ENCODE results near the gene TPM3. TPM values are rescaled to one million over a fixed set of nuclear protein-coding genes. Genes with fewer than 3 reads are reported as not detected.
"Not testable (repeated sequence)": the region's sequence is repeated elsewhere in the genome, so short reads cannot be mapped to it uniquely, and the experiment has no call there.

TPM3 gene
- total and polyA plus RNA-seq, 8 donors, result 32.7 to 364 (median 209) TPM

- H3K36me3 ChIP-seq, result peaks cover 70 to 100% (median 100%) of the 10 kb centered on the region in 4 donors
- WGBS, 5 donors, result 90 to 95% (median 92%) methylated on average over 6 of the region's 6 CpGs
- no peak for TF ChIP-seq POLR2AphosphoS5 (IDR thresholded peaks at IDR 0.05)
- no peak for TF ChIP-seq EP300 (IDR thresholded peaks at IDR 0.05)
- no peak for TF ChIP-seq CTCF (IDR thresholded peaks at IDR 0.05)
- no peak for TF ChIP-seq POLR2A (IDR thresholded peaks at IDR 0.05)
These were observed 46.1 kb upstream of the TPM3 start for GRCh38 chr1:154237880-154238506.

GRCh38 chr1:154237435-154237834, 45.5 kb upstream of the TPM3 start:
- H3K4me1 ChIP-seq, result peaks cover 0 to 16% (median 3%) of the 10 kb centered on the region in 4 donors
- H3K27me3 ChIP-seq, result no peaks in the 10 kb centered on the region
- DNase-seq, result no peak
- intact Hi-C loops (cut with DNase I; ENCODE audit: low total_unique reads), result no loop called here
- H3K36me3 ChIP-seq, result peaks cover 69 to 100% (median 100%) of the 10 kb centered on the region in 4 donors
- WGBS, 5 donors, result 82 to 94% (median 86%) methylated on average over 2 of the region's 2 CpGs
- TF ChIP-seq POLR2A (IDR thresholded peaks at IDR 0.05) (no peak), EP300 (IDR thresholded peaks at IDR 0.05) (no peak), CTCF (IDR thresholded peaks at IDR 0.05) (no peak), POLR2AphosphoS5 (IDR thresholded peaks at IDR 0.05) (no peak)
- H3K9me3 ChIP-seq, result no peaks in the 10 kb centered on the region
- H3K4me3 ChIP-seq, result no peak overlapping the region
- H3K27ac ChIP-seq, result no peak overlapping the region

More at GRCh38 chr1:154237880-154238506, 46.1 kb upstream of the TPM3 start:
- H3K9me3 ChIP-seq, result no peaks in the 10 kb centered on the region
- H3K27ac ChIP-seq, result no peak overlapping the region
- peaks cover 0 to 16% (median 3%) of the 10 kb centered on the region in 4 donors for H3K4me1 ChIP-seq
- no peaks in the 10 kb centered on the region for H3K27me3 ChIP-seq
- no peak for DNase-seq
- H3K4me3 ChIP-seq, result no peak overlapping the region
- intact Hi-C loops (cut with DNase I; ENCODE audit: low total_unique reads), result no loop called here

GRCh38 chr1:154236855-154237254, 45.0 kb upstream of the TPM3 start:
- no peak for TF ChIP-seq POLR2AphosphoS5 (IDR thresholded peaks at IDR 0.05)
- TF ChIP-seq CTCF (IDR thresholded peaks at IDR 0.05), result no peak
- TF ChIP-seq POLR2A (IDR thresholded peaks at IDR 0.05), result no peak
- 58 to 80% (median 67%) methylated on average over 4 of the region's 4 CpGs for WGBS, 5 donors
- no peaks in the 10 kb centered on the region for H3K27me3 ChIP-seq
- no peak for DNase-seq
- intact Hi-C loops (cut with DNase I; ENCODE audit: low total_unique reads), result no loop called here
- H3K36me3 ChIP-seq, result peaks cover 63 to 100% (median 100%) of the 10 kb centered on the region in 4 donors
- no peak overlapping the region for H3K4me3 ChIP-seq
- H3K27ac ChIP-seq, result no peak overlapping the region
- no peaks in the 10 kb centered on the region for H3K9me3 ChIP-seq
- peaks cover 0 to 14% (median 2%) of the 10 kb centered on the region in 4 donors for H3K4me1 ChIP-seq

- H3K4me3 ChIP-seq; intact Hi-C loops (cut with DNase I; ENCODE audit: low total_unique reads): not testable (repeated sequence)
- H3K36me3 ChIP-seq, result peaks cover 76 to 100% (median 100%) of the 10 kb centered on the region in 4 donors
These were observed 41.2 kb upstream of the TPM3 start for GRCh38 chr1:154233127-154233526.

GRCh38 chr1:154231112-154231511, 39.2 kb upstream of the TPM3 start:
- H3K9me3 ChIP-seq; H3K27ac ChIP-seq; intact Hi-C loops (cut with DNase I; ENCODE audit: low total_unique reads); H3K4me1 ChIP-seq; DNase-seq; H3K27me3 ChIP-seq; H3K4me3 ChIP-seq: not testable (repeated sequence)
- peaks cover 69 to 100% (median 100%) of the 10 kb centered on the region in 4 donors for H3K36me3 ChIP-seq
- 94 to 100% (median 98%) methylated on average over 2 to 3 of the region's 3 CpGs for WGBS, 5 donors

More at GRCh38 chr1:154233127-154233526, 41.2 kb upstream of the TPM3 start:
- not testable (repeated sequence) for H3K27me3 ChIP-seq, H3K4me1 ChIP-seq, DNase-seq, H3K9me3 ChIP-seq, H3K27ac ChIP-seq
- 87 to 98% (median 96%) methylated on average over 12 of the region's 12 CpGs for WGBS, 5 donors

Data from stomach (tissue), 9 donors.